HG03066 (cell line): ENCODE measurements around the gene MYG1.

Source experiments
- ATAC-seq: cut with Tn5 transposase; IDR thresholded peaks from one replicate; pipeline ENCODE4 v1.9.1; 2021; ENCODE audit warnings: low read depth; ENCODE audit not compliant: unreplicated experiment

Gene MYG1

GRCh38 chr12:53299454-53300180 is at the start of gene MYG1:
Gene MYG1 (plus strand): TSS chr12:53299695. CDS start chr12:53299738, 43 bp downstream.
- ATAC-seq: peak; percentile 75

- peak; percentile 77 for ATAC-seq
Measured at GRCh38 chr12:53251477-53252348, 47.8 kb upstream of the MYG1 start.

GRCh38 chr12:53252349-53252916 is 47.1 kb upstream of the MYG1 start:
- ATAC-seq: no peak

- ATAC-seq: no peak
Measured at GRCh38 chr12:53253298-53253697, 46.2 kb upstream of the MYG1 start.

- no peak for ATAC-seq
Measured at GRCh38 chr12:53254816-53255545, 44.5 kb upstream of the MYG1 start.

GRCh38 chr12:53255996-53256395 is 43.5 kb upstream of the MYG1 start:
- ATAC-seq: no peak

GRCh38 chr12:53258541-53259539 is 40.7 kb upstream of the MYG1 start:
- ATAC-seq: no peak

GRCh38 chr12:53259891-53260290 is 39.6 kb upstream of the MYG1 start:
- no peak for ATAC-seq

- ATAC-seq: no peak
Measured at GRCh38 chr12:53265783-53266182, 33.7 kb upstream of the MYG1 start.

- peak; percentile 26 for ATAC-seq
Measured at GRCh38 chr12:53267306-53267998, 32.0 kb upstream of the MYG1 start.

GRCh38 chr12:53267999-53268629 is 31.4 kb upstream of the MYG1 start, which contains the start of gene ESPL1:
Gene ESPL1 (plus strand): TSS chr12:53268299. CDS start chr12:53268767, 468 bp downstream.
- ATAC-seq: peak; percentile 75

GRCh38 chr12:53268630-53269562 is 30.6 kb upstream of the MYG1 start:
- peak; percentile 3 for ATAC-seq

- ATAC-seq: no peak
Measured at GRCh38 chr12:53274445-53274844, 25.1 kb upstream of the MYG1 start.

GRCh38 chr12:53276511-53276910 is 23.0 kb upstream of the MYG1 start:
- no peak for ATAC-seq

- no peak for ATAC-seq
Measured at GRCh38 chr12:53277981-53278380, 21.5 kb upstream of the MYG1 start.

GRCh38 chr12:53279283-53279869 is 20.1 kb upstream of the MYG1 start:
- ATAC-seq: no peak
